HG03139 (cell line): ENCODE results near the gene TTLL10.
"Not testable (repeated sequence)": the region's sequence is repeated elsewhere in the genome, so short reads cannot be mapped to it uniquely, and the experiment has no call there.

Experiments
- ATAC-seq: cut with Tn5 transposase; IDR thresholded peaks from one replicate; pipeline ENCODE4 v1.9.1; 2021; ENCODE audit not compliant: unreplicated experiment

The TTLL10 gene

DNA sequence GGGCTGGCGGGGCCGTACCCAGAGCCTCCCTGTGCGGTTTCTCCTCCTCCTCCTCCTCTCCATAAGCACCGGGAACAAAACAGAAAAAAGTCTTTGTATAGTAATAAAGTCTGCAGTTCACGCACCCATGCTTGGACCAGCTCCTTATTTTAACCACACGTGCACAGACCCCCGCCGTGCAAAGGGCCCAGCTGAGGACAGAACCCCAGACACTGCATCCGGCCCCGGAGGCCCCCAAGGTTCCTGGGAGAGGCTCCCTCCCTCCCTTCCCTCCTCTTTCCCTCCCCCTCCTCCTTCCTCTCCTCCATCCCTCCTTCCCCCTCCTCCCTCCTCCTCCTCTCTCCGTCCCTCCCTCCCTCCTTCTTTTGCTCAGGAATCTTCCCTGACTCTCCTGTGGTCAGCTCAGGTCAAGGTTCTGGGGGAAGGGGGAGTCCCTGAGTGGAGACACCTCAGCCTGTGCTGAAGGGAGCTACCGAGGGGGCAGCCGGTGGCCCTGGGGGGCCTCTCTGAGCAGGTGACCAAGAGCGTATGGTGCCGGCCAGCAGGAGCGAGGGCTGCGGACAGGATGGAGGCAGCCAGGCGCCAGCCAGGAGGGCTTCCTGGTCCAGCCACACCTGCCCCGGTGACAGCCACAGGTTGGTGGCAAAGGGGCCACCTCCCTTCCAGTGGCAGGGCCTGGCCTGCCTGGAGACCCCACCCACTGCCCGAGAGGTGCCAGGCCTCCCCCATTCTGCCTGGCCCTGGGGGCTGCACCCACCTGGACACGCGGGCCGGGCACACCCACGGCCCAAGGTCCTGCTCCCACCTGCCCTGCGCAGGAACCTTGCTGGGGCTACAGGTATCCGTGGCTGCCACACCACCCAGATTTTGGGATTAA is 3.2 kb upstream of the TTLL10 start:
- no peak for ATAC-seq

DNA sequence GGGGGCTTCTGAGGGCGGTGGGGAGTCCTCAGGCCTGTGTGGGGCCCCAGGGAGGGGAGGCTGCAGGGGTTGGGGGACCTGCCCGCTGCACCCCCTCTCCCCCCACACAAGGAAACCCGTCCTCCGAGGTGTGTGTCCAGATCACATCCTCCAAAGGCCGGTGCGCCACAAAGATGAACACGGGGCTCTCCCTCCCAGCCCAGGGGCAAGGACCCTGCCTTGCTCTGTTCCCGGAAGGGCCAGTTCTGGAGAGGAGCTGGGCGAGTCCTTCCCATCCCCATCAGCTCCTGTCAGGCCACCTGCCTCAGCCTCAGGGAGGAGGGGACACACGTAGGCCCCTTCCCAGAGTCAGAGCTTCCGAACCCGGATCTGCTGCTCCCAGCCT is 2.5 kb upstream of the TTLL10 start:
- no peak for ATAC-seq

DNA sequence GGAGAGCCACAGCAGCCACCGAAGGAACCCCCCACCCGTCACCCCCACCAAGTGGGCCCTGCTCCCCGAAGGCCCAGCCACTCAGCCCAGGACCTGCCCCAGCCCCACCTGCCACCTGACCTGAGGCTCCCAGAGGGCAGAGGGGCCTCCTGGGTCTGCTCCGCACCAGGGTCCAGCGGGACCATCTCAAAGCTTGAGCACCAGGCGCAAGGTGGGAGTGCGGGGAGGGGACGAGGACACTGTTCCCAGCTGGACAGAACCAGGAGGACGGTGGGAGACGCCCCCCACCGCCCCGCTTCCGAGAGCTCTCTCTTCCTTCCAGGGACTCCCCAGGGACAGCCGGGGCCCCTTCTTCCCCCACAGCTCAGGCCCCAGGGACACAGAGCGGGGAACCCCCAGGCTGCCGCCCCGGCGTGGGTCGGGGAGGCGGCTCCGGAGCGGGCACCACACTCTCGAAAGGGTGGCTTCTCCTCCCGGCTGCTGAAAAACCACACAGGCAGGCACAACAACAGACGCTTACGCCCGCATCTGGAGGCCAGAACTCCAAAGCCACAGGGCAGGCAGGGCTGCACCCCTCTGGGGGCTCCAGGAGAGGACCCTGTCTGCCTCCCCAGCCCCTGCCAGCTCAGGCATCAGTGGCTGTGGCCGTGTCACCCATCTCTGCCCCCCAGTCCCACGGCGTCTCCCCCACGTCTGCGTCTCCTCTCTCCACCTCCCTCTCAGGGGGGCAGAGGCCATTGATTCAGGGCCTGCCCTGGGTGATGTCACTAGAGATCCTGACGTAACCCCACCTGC is 1.9 kb upstream of the TTLL10 start:
- no peak for ATAC-seq

DNA sequence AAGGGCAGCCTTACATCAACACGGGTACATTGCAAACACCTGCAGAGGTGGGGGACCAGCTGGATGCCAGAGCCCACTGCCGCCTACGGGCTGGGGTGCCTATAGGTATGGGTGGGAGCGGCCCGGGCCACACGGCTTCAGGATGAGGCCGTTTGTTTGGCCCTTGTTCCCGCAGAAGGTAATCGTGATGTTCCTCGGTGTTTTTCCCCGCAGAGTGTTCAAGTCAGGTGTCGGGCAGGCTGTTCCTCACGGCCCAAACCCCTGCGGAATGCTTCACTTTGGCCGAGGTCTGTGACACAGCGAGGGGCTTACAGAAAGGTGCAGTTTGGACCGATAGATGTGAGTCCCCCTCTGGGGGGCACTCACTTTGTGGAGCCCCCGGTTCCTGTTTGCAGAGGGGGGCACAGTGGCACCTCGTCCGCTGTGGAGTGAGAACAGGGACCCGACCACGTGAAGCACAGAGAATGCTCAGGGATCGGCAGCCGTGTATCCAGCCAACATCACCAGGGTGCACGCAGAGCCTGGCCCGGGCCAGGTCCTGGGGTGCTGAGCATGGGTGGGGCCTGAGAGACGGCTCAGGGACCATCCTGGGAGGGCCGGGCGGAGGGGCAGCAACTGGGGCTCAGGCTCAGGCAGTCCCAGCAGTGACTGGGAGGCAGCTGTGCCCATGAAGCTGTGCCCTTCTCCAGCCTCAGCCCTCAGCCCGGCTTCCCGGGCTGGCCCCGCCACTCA is 453 bp upstream of the TTLL10 start:
- no peak for ATAC-seq

DNA sequence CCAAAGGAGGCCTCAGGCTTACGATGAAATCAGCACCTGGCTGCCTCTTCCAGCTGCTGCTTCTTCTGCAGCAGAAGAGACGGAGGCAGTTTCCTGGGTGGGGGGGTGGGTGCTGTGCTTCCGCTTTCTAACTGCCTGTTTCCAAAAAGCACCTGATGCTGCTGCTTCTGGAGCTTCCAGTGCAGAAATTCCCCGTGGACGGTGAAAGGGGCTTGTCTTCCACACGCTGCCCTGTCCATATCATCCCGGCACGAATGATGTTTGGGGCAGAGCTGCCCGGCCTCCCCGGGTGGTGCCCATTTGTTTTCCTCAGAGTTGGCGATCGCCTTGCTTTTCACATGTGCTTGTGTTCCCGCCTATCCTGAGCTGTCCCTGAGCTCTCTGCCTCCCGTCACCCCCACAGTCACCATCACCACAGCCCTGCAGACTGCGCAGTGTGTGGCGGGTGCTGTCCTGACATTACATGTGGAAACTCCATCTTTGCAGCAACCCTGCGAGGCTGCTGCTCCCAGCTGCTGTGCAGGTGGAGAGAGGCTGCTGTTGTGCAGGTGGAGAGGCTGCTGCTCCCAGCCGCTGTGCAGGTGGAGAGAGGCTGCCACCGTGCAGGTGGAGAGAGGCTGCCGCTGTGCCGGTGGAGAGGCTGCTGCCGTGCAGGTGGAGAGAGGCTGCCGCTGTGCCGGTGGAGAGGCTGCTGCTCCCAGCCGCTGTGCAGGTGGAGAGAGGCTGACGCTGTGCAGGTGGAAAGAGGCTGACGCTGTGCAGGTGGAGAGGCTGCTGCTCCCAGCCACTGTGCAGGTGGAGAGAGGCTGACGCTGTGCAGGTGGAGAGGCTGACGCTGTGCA is 1.8 kb downstream of the TTLL10 start:
- ATAC-seq, result no peak

DNA sequence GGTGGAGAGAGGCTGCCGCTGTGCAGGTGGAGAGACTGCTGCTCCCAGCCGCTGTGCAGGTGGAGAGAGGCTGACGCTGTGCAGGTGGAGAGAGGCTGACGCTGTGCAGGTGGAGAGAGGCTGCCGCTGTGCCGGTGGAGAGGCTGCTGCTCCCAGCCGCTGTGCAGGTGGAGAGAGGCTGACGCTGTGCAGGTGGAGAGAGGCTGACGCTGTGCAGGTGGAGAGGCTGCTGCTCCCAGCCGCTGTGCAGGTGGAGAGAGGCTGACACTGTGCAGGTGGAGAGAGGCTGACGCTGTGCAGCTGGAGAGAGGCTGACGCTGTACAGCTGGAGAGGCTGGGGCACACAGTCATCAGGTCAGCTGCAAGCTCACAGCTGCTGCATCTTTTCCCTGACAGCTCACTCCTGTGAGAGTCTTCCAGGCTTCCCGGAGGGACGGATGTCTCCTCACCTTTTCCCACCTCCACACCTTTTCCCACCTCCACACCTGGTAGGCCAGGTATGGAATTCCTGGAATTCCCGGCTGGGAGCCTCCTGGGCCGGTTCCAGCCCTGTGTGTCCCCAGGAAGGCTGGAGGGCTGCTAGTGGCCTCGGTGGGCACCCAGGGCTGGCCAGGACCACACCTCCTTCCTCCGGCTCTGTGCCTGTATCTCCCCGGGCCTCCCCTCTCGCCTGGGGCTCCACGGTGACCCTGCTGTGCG is 2.5 kb downstream of the TTLL10 start:
- not testable (repeated sequence) for ATAC-seq

DNA sequence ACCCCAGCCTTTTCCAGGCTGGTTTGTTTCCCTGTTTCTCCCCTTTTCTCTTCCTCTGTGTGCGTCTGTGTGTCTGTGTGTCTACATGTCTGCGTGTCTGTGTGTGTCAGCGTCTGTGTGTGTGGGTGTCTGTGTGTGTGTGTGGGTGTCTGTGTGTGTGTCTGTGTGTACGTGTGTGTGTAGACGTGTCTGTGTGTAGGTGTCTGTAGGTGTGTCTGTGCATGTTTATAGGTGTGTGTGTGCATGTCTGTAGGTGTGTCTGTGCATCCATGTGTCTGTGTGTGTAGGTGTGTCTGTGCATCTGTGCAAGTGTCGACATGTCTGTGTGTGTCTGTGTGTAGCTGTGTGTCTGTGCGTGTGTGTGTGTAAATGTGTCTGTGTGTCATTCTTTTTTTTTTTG is 3.3 kb downstream of the TTLL10 start:
- no peak for ATAC-seq

DNA sequence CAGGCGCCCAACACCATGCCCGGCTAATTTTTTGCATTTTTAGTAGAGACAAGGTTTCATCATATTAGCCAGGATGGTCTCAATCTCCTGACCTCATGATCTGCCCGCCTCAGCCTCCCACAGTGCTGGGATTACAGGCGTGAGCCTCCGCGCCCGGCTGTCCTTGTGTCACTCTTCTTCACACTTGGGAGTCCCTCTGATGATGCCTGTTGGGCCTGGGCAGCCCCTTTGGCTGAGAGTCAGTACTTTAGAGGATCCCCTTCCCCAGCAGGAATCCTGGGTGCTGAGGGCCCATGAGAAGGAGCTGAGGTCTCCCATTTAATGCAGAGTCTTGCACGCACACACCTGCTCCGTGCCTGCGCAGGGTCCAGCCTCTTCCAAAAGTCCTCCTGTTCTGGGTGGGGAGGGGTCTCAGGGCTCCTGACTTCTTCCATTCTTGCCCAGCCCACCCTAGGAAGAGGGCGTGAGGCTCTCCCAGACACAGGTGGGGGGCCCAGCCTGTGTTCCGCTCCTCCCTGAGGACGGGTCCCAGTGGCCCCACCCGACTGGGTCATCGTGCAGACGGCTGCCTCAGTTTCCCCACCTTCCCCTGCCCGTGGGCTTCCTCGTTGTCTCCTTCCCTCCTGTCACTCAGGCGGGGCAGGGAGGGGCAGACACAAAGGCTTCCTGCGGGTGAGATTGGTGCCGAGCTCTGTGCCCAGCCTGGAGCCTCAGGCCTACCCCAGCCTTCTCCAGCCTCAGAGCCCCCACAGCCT is 3.9 kb downstream of the TTLL10 start:
- no peak for ATAC-seq

DNA sequence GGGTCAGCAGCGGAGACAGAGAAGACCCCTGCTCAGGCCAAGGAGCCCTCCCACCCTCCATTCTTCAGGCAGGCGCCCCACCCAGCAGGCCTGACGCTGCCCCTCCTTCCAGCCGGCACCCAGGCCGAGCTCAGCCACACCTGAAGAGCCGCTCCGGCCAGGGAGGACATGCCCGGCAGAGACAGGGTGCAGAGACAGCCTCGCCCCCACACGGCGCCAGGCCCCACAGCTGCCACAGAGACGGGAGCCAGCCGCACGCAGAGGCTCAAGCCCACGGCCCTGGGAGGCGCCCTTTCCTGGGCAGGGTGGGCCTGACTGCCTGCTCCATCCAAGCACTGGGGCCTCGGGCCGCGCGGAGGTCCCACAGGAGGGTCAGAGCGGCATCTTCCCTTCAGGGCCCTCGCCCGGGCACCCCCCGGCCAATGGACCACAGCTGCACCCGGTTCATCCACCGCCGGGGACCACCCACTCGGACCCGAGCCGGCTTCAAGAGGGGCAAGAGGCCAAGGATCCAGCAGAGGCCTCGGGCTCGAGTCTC is 5.2 kb downstream of the TTLL10 start:
- no peak for ATAC-seq

DNA sequence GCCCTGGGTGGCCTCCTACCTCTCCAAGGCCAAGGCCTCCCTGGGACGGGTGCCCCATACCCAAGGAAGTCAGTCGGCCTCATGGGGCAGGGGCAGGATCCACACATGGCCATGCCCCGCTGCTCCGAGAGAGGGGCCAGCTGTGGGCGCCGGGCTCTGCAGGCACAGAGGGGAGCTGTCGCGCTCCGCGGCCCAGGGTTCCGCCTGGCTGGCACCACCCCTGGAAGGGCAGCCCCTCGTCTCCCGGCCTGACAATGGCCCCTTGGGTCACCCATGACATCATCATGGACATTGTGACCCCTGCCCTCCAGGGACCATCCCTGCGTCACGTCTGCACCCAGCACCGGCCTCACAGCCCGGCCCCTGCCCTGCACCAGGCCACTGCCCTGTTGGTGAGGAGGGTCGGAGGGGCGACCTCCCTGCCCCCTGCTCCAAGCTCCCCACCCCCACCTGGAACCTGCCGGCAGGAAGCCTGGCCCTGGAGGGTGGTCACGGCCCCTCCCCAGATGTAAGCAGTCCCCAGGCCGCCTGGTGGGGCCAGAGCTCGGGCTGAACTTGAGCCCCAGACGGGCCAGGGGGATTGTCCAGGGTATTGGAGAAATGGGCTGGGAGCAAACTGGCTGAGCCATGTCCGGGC is 5.8 kb downstream of the TTLL10 start:
- no peak for ATAC-seq

DNA sequence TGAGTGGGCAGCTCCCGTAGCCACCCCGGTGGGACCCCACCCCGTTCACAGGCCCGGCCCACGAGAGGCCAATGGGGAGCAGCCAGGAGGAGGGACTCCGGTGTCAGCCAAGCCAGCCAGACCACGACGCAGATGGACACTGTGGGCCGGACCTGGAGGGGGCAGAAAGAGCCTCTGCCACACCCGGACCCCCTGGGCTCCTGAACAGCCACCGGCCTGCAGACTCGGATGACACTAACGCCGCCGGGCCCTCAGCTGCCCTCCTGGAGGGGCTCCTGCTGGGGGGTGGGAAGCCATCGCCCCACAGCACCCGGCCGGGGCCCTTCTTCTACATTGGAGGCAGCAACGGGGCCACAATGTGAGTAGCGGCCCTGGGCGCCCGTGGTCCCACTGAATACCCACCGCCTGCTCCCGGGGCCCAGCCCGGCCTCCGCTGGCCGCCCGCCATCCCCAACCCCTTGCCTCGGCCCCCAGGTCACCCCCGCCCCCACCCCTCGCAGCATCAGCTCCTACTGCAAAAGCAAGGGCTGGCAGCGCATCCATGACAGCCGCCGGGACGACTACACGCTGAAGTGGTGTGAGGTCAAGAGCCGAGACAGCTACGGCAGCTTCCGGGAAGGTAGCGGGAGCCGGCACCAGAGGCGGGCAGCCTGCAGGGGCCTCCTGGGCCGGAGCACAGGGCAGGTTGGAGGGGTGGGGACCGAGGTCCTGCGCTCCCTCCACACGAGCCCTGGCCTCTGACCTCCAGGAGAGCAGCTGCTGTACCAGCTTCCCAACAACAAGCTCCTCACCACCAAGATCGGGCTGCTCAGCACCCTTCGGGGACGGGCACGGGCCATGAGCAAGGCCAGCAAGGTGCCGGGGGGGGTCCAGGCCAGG is 6.5 kb downstream of the TTLL10 start:
- ATAC-seq, result no peak

DNA sequence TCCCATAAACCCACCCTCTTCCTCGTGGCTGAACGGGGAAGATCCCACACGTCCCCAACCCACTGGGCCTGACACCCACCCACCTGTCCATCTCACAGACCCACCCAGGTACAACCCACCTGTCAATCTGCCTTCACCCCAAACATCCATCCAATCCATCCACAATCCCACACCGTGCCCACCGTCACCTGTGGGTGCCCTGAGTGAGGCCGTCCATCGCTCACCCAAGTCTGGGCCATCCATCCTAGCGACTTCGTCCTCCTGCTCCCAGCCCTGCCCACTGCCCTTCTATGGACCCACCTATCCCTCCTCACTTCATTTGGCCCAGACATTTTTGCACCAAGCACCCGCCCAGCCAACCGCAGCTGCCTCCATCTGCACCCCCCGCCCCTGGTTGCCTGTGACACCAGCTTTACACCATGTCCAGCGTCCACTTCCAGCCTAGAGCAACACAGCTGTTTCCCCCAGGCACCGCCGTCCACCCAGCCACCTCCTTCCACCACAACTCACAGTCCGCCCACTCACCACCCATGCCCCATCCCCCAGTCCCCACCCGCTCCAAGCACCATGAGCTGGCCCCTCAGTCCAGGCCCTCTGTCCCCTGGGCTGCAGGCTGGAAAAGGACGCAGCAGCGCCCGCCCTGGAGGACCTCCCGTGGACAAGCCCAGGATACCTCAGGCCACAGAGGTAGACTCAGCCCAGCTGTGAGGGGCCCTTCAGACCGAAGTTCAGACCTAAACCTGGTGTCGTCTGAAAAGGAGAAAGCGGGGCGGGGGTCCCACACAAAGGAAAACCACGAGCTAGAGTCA is 7.7 kb downstream of the TTLL10 start:
- ATAC-seq, result no peak

DNA sequence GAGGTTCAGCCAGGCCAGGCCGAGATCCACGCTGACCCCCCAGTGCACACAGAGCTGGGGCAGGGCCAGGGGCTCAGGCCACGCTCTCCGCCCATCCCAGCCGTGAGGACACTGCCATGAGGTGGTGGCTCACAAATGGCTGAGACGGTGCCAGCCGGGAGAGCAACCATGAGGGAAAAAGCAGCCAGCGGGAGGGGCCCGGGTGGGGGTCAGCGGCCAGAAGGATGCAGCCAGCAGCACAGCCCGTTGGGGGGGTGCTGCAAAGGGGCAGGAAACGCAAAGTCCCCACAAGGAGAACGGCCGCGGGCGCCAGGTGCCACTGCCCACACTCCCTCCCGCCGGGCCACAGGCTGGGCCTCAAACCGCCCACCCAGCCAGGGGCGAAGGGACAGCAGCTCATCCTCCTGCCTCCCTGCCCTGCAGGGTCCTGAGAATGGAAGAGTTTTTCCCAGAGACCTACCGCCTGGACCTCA is 8.3 kb downstream of the TTLL10 start:
- ATAC-seq, result no peak

DNA sequence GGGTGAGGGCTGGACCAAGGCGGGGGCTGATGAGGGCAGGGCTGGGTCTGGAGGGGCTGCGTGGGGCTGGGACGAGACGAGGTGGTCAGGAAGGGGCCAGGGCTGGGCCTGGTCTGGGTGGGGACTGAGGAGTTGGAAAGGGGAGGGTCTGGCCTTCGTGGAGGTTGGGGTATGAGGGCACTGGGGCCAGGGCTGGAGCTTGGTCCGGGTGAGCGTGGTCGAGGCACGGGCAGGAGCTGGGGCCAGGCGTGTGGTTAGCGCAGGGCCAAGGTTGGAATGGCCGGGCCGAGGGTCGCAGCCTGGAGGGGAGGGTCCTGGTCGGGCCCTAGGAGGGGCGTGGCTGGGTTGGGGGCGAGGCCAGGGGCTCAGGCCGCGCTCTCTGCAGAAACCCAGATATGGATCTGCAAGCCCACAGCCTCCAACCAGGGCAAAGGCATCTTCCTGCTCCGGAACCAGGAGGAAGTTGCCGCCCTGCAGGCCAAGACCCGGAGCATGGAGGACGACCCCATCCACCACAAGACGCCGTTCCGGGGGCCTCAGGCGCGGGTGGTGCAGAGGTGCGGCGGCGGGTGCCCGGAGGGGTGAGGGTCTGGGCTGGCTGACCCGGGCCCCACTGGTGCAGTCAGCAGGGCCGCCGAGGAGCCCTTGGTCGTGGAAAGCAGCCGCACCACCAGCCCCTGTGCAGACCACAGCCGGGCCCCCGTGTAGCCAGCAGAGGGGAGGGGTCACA is 9.0 kb downstream of the TTLL10 start:
- ATAC-seq, result no peak

DNA sequence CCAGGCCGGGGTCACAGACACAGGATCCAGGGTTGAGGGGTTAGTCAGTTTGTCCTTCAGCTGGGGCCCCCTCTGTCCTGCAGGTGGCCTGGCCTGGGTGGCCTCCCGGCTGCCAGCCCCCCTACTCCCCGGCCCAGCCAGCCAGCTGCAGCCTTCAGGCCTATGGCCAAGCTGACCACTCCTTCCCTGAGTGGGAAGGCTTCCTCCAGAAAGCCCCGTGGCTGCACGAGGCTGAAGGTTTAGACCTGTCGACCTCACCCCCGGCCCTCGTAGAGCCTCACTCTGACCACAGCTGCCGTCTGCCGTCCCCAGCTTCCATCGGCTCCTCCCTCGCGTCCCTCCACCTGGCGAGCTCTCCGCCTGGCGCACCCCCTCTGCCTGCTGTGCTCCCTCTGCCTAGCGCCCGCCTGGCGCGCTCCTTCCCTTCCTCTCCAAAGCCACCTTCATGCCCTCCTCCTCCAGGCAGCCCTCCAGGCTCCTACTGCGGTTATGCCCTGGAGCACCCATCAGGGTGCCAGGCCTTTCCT is 9.6 kb downstream of the TTLL10 start:
- no peak for ATAC-seq
